SU-DHL-6 (cell line): ENCODE results near the gene LRRC63.

ENCODE experiments used
- H2AFZ ChIP-seq: fragments of 200-600 bp; sonication (generic); 2 replicates; pipeline ENCODE4 v1.6.1; 2014; ENCODE audit warnings: low read depth, mild to moderate bottlenecking, moderate library complexity, mixed read lengths, antibody characterized with exemption, low read length; ENCODE audit not compliant: severe bottlenecking
- H3F3A ChIP-seq: fragments of 200-600 bp; shearing (Covaris generic); 2 replicates; pipeline ENCODE4 v1.6.0; 2016; ENCODE audit warnings: antibody characterized with exemption, mild to moderate bottlenecking; ENCODE audit not compliant: insufficient read depth
- H3K27ac ChIP-seq: fragments of 200-600 bp; sonication (generic); 2 replicates; pipeline ENCODE4 v1.5.1; 2016; ENCODE audit warnings: low read depth, mild to moderate bottlenecking, low read length, moderate library complexity, mixed read lengths
- H3K27me3 ChIP-seq: fragments of 200-600 bp; sonication (generic), shearing (Covaris generic); 2 replicates; pipeline ENCODE4 v1.6.0; 2014; ENCODE audit warnings: mild to moderate bottlenecking, low read length
- H3K36me3 ChIP-seq: fragments of 200-600 bp; sonication (generic); 2 replicates; pipeline ENCODE4 v1.6.1; 2014; ENCODE audit warnings: mild to moderate bottlenecking, low read length, mixed read lengths
- H3K4me2 ChIP-seq: fragments of 300-600, 200-600 bp; shearing (Covaris generic), sonication (generic); 2 replicates; pipeline ENCODE4 v1.6.0; 2014; ENCODE audit warnings: low read length, low read depth, mild to moderate bottlenecking; ENCODE audit not compliant: poor library complexity, severe bottlenecking
- H3K4me3 ChIP-seq: fragments of 200-600 bp; sonication (generic); 2 replicates; pipeline ENCODE4 v1.5.1; 2014; ENCODE audit warnings: antibody characterized with exemption, low read length, mild to moderate bottlenecking, mixed read lengths; ENCODE audit not compliant: insufficient read depth, poor library complexity, severe bottlenecking
- H3K79me2 ChIP-seq: fragments of 200-600 bp; sonication (generic); 2 replicates; pipeline ENCODE4 v1.6.1; 2014; ENCODE audit warnings: mild to moderate bottlenecking, low read length, moderate library complexity; ENCODE audit not compliant: insufficient read depth
- H3K9ac ChIP-seq: fragments of 200-600 bp; sonication (generic); 2 replicates; pipeline ENCODE4 v1.7.0; 2014; ENCODE audit warnings: mild to moderate bottlenecking, low read length
- H3K9me2 ChIP-seq: fragments of 200-600 bp; sonication (generic); replicated peaks from 2 replicates; pipeline ENCODE4 v1.6.1; 2014; ENCODE audit warnings: low read length; ENCODE audit not compliant: insufficient read depth
- H3K9me3 ChIP-seq: fragments of 200-600 bp; sonication (generic); 2 replicates; pipeline ENCODE4 v1.6.1; 2014; ENCODE audit warnings: low read length, mixed read lengths; ENCODE audit not compliant: insufficient read depth
- H4K20me1 ChIP-seq: fragments of 200-600 bp; sonication (generic); 2 replicates; pipeline ENCODE4 v1.6.1; 2014; ENCODE audit warnings: low read depth, mild to moderate bottlenecking, antibody characterized with exemption, low read length, moderate library complexity, mixed read lengths
- EZH2phosphoT487 ChIP-seq: fragments of 200-600 bp; sonication (generic), shearing (Covaris generic); conservative IDR thresholded peaks from 2 replicates; pipeline ENCODE4 v1.6.1; 2018; ENCODE audit warnings: mild to moderate bottlenecking, antibody characterized with exemption, low read length, moderate library complexity, mixed read lengths
- TF ChIP-seq, protein P1 (sequence below): fragments of 200-600 bp; sonication (generic); IDR thresholded peaks from one replicate; pipeline ENCODE4 v1.5.1; 2017; ENCODE audit warnings: antibody characterized with exemption, mild to moderate bottlenecking, low read length, moderate library complexity; ENCODE audit not compliant: insufficient read depth, poor library complexity, severe bottlenecking

Gene LRRC63

DNA sequence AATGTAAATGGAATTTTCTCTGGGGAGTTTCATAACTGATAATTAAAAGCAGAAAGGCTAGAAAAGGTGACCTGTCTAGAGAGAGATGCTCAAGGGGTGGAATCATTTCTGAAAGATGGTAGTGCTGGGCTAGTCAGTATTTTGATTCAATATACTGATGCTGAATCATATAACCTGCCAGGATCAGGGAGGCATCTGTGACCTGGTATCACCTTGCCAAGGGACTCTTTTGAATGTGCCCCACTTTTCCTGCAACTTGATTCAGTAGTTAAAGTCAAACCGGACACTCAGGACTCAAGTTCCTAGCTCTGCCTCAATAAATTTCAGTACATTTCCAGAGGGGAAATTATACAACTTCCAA is 45.5 kb upstream of the LRRC63 start:
- H3K27ac ChIP-seq = peak overlapping the region; percentile 99
- peaks cover 88% of the 10 kb centered on the region for H3K79me2 ChIP-seq
- H3K27me3 ChIP-seq = no peaks in the 10 kb centered on the region

DNA sequence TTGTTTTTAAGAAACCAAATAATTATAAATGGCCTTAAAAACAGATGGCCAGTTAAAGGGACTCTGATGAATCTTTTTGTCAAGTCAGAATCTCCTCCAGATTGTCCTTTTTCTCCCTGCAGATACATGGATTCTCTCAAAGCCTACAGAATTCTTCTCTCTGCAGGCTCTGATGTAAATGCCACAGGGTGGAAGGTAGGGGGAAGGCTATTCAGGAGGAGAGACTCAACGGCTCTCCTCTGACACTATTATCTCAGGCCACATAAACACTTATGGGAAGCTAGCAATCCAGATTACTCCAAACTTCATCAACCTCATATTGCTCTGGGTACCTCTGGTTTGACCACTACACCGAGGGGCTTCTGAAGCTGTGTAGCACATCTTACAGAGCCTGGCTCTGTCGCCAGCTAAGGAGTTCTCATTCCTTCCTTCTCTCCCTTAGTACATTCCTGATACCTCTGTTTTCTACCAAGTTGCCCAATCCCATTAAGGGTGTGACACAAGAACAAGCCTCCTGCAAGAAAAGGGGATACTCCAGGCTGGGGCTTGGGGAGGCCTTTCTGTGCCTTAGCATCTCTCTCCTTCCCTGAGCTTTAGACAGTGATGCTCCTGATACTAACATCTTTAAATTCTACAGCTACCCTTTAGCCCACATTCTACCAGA is 44.6 kb upstream of the LRRC63 start:
- peak overlapping the region; percentile 99 for H3K27ac ChIP-seq
- H3K9me3 ChIP-seq = no peaks in the 10 kb centered on the region
- H3F3A ChIP-seq = peaks cover 80% of the 10 kb centered on the region
- H4K20me1 ChIP-seq = peaks cover 46% of the 10 kb centered on the region
- H2AFZ ChIP-seq = no peak overlapping the region
- H3K4me2 ChIP-seq = peak overlapping the region; percentile 98
- peak overlapping the region; percentile 35 for H3K4me3 ChIP-seq
- peaks cover 89% of the 10 kb centered on the region for H3K79me2 ChIP-seq
- peak overlapping the region; percentile 45 for H3K9ac ChIP-seq
- TF ChIP-seq, protein P1, sequence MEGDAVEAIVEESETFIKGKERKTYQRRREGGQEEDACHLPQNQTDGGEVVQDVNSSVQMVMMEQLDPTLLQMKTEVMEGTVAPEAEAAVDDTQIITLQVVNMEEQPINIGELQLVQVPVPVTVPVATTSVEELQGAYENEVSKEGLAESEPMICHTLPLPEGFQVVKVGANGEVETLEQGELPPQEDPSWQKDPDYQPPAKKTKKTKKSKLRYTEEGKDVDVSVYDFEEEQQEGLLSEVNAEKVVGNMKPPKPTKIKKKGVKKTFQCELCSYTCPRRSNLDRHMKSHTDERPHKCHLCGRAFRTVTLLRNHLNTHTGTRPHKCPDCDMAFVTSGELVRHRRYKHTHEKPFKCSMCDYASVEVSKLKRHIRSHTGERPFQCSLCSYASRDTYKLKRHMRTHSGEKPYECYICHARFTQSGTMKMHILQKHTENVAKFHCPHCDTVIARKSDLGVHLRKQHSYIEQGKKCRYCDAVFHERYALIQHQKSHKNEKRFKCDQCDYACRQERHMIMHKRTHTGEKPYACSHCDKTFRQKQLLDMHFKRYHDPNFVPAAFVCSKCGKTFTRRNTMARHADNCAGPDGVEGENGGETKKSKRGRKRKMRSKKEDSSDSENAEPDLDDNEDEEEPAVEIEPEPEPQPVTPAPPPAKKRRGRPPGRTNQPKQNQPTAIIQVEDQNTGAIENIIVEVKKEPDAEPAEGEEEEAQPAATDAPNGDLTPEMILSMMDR = no peak
- TF ChIP-seq EZH2phosphoT487 = no peak
- H3K9me2 ChIP-seq = no peaks in the 10 kb centered on the region
- H3K36me3 ChIP-seq = peaks cover 15% of the 10 kb centered on the region
- no peaks in the 10 kb centered on the region for H3K27me3 ChIP-seq

More for the DNA sequence above, 45.5 kb upstream of the LRRC63 start:
- H3K9me2 ChIP-seq = no peaks in the 10 kb centered on the region
- peaks cover 79% of the 10 kb centered on the region for H3F3A ChIP-seq
- TF ChIP-seq EZH2phosphoT487 = no peak
- TF ChIP-seq, protein P1 = no peak
- H3K36me3 ChIP-seq = peaks cover 15% of the 10 kb centered on the region
- H4K20me1 ChIP-seq = peaks cover 43% of the 10 kb centered on the region
- H3K9me3 ChIP-seq = no peaks in the 10 kb centered on the region
- peak overlapping the region; percentile 98 for H3K4me2 ChIP-seq
- peak overlapping the region; percentile 35 for H3K4me3 ChIP-seq
- H3K9ac ChIP-seq = peak overlapping the region; percentile 45
- H2AFZ ChIP-seq = no peak overlapping the region

DNA sequence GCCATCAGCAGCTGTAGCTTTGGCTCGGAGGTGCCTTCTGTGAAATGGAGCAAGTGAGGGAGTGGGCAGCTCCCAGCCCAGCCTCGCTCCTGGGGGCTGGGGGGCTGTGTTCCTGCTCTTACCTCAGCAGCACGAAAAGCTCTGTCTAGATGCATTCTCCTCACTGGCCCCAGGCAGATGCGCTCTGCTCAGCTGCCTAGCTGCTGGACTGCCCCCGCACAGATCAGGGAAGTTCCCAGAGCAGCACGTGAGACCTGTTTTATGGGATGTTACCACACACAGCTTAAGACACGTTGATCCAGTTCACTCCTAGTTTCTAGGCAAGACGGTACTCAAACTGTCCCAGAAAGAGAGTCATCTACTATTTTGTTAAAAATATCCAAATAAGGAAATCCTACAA is 43.4 kb upstream of the LRRC63 start:
- Histone ChIP-seq H3K27ac (peak overlapping the region; percentile 99), H3F3A (peaks cover 93% of the 10 kb centered on the region), H3K79me2 (peaks cover 97% of the 10 kb centered on the region), H3K9ac (peak overlapping the region; percentile 45), H3K36me3 (peaks cover 22% of the 10 kb centered on the region), H3K9me3 (no peaks in the 10 kb centered on the region), H4K20me1 (peaks cover 55% of the 10 kb centered on the region), H2AFZ (no peak overlapping the region), H3K27me3 (no peaks in the 10 kb centered on the region), H3K4me3 (peak overlapping the region; percentile 35), H3K9me2 (no peaks in the 10 kb centered on the region), H3K4me2 (peak overlapping the region; percentile 98)
- no peak for TF ChIP-seq EZH2phosphoT487
- TF ChIP-seq, protein P1 = no peak
